Activated B cell treated with CpG ODN at 0.5 μM for 24 hours (primary cell): Measurements from ENCODE around the gene CTBP1. TPM values are rescaled to one million over a fixed set of nuclear protein-coding genes. Genes with fewer than 3 reads are reported as not detected.

Source experiments
- ATAC-seq: fragments of 200-7000 bp; cut with Tn5 transposase; one replicate; pipeline ENCODE4 v1.10.0; 2021; ENCODE audit warnings: low read depth, mild to moderate bottlenecking, moderate library complexity
- CTCF ChIA-PET: fragments of 350-600 bp; sonication (Branson Sonifier 250); formaldehyde crosslinking; loops from one replicate; lab custom pipeline; 2021; ENCODE audit warnings: antibody characterized with exemption; lab: Charles Lee
- POLR2A ChIA-PET: fragments of 350-600 bp; sonication (Branson Sonifier 250); formaldehyde crosslinking; loops from one replicate; lab custom pipeline; 2021; ENCODE audit warnings: antibody characterized with exemption; lab: Charles Lee
- DNase-seq: peaks from one replicate; pipeline ENCODE4 v3.0.0; 2022
- H3K27ac Mint-ChIP-seq: one replicate; pipeline ENCODE4 v1.8.0; 2020; ENCODE audit warnings: mixed read lengths
- H3K27me3 Mint-ChIP-seq: one replicate; pipeline ENCODE4 v1.8.0; 2021; ENCODE audit warnings: mixed read lengths
- H3K36me3 Mint-ChIP-seq: one replicate; pipeline ENCODE4 v1.8.0; 2021; ENCODE audit warnings: low read depth, mixed read lengths
- H3K4me1 Mint-ChIP-seq: one replicate; pipeline ENCODE4 v1.8.0; 2021; ENCODE audit warnings: mixed read lengths
- H3K4me3 Mint-ChIP-seq: one replicate; pipeline ENCODE4 v1.8.0; 2020; ENCODE audit warnings: mild to moderate bottlenecking, mixed read lengths
- H3K9me3 Mint-ChIP-seq: one replicate; pipeline ENCODE4 v1.8.0; 2020; ENCODE audit warnings: mixed read lengths
- CTCF ChIP-seq: fragments of 200-600 bp; IDR thresholded peaks from one replicate; pipeline ENCODE4 v1.8.0; 2022; ENCODE audit warnings: antibody characterized with exemption, mild to moderate bottlenecking
- intact Hi-C: fragments of 100-400 bp; cut with micrococcal nuclease; formaldehyde crosslinking; loops from one replicate; pipeline ENCODE4 v1.15.1; 2024
- total RNA-seq: library from RNA; stranded (reverse); gene quantifications from 2 replicates; pipeline ENCODE4 v1.2.3, GENCODE V29; 2022

The CTBP1 gene
- total RNA-seq, 1 donor from 2014 or later: 175 TPM

- ChIA-PET POLR2A (no interaction called here), CTCF (no interaction called here)
- intact Hi-C loops: no loop called here
- H3K4me3 Mint-ChIP-seq: no peak overlapping the region
- H3K36me3 Mint-ChIP-seq: no peaks in the 10 kb centered on the region
- no peaks in the 10 kb centered on the region for H3K27me3 Mint-ChIP-seq
- H3K4me1 Mint-ChIP-seq: peaks cover 4% of the 10 kb centered on the region
- ATAC-seq: no peak
- no peaks in the 10 kb centered on the region for H3K9me3 Mint-ChIP-seq
- H3K27ac Mint-ChIP-seq: no peak overlapping the region
- TF ChIP-seq CTCF: no peak
- DNase-seq: no peak
Measured at GRCh38 chr4:1192091-1192492, 56.8 kb downstream of the CTBP1 start.

- intact Hi-C loops: no loop called here
- no peak for ATAC-seq
- H3K27ac Mint-ChIP-seq: no peak overlapping the region
- H3K4me3 Mint-ChIP-seq: no peak overlapping the region
- no peaks in the 10 kb centered on the region for H3K36me3 Mint-ChIP-seq
- ChIA-PET CTCF (no interaction called here), POLR2A (no interaction called here)
- H3K4me1 Mint-ChIP-seq: peaks cover 9% of the 10 kb centered on the region
- peak; percentile 5 for DNase-seq
- no peaks in the 10 kb centered on the region for H3K9me3 Mint-ChIP-seq
- no peak for TF ChIP-seq CTCF
- no peaks in the 10 kb centered on the region for H3K27me3 Mint-ChIP-seq
Measured at GRCh38 chr4:1191621-1192020, 57.3 kb downstream of the CTBP1 start.

GRCh38 chr4:1187182-1187581 is 61.7 kb downstream of the CTBP1 start:
- DNase-seq: no peak
- intact Hi-C loops: no loop called here
- peak; percentile 66 for ATAC-seq
- ChIA-PET CTCF (no interaction called here), POLR2A (interaction anchor here (0.6 kb wide), 1 partner anchor 422 kb away, joined by 3 read pairs; no protein-coding TSS in a partner anchor)
- no peak overlapping the region for H3K4me3 Mint-ChIP-seq
- no peak overlapping the region for H3K27ac Mint-ChIP-seq
- H3K27me3 Mint-ChIP-seq: no peaks in the 10 kb centered on the region
- H3K9me3 Mint-ChIP-seq: peaks cover 4% of the 10 kb centered on the region
- TF ChIP-seq CTCF: no peak
- peaks cover 3% of the 10 kb centered on the region for H3K36me3 Mint-ChIP-seq
- H3K4me1 Mint-ChIP-seq: peaks cover 35% of the 10 kb centered on the region

- peaks cover 5% of the 10 kb centered on the region for H3K36me3 Mint-ChIP-seq
- peaks cover 13% of the 10 kb centered on the region for H3K9me3 Mint-ChIP-seq
- peak overlapping the region; percentile 72 for H3K27ac Mint-ChIP-seq
- DNase-seq: no peak
- ChIA-PET CTCF (interaction anchor here (0.8 to 1.8 kb wide), 4 partner anchors 13 to 53 kb away, joined by 3 to 5 read pairs (median 4); partner anchors contain the start of gene SPON2), POLR2A (interaction anchor here (1.0 to 1.9 kb wide), 5 partner anchors 13 to 66 kb away, joined by 4 to 6 read pairs (median 5); no protein-coding TSS in a partner anchor)
- peak overlapping the region; percentile 73 for H3K4me3 Mint-ChIP-seq
- H3K4me1 Mint-ChIP-seq: peaks cover 34% of the 10 kb centered on the region
- ATAC-seq: peak; percentile 73
- intact Hi-C loops: loop anchor here (1.0 to 2.0 kb wide), 2 partner anchors 17 kb away; no protein-coding TSS in a partner anchor
- no peak for TF ChIP-seq CTCF
- no peaks in the 10 kb centered on the region for H3K27me3 Mint-ChIP-seq
Measured at GRCh38 chr4:1183985-1184773, 64.8 kb downstream of the CTBP1 start.

- peak overlapping the region; percentile 50 for H3K4me3 Mint-ChIP-seq
- peaks cover 33% of the 10 kb centered on the region for H3K4me1 Mint-ChIP-seq
- ChIA-PET CTCF (interaction anchor here (1.1 kb wide), 1 partner anchor 15 kb away, joined by 3 read pairs; no protein-coding TSS in a partner anchor), POLR2A (no interaction called here)
- H3K27me3 Mint-ChIP-seq: no peaks in the 10 kb centered on the region
- TF ChIP-seq CTCF: no peak
- ATAC-seq (no peak), DNase-seq (no peak)
- intact Hi-C loops: no loop called here
- H3K36me3 Mint-ChIP-seq: peaks cover 5% of the 10 kb centered on the region
- peaks cover 13% of the 10 kb centered on the region for H3K9me3 Mint-ChIP-seq
- H3K27ac Mint-ChIP-seq: no peak overlapping the region
Measured at GRCh38 chr4:1182313-1182712, 66.6 kb downstream of the CTBP1 start.
